ENCODE measurements around the gene HAGHL.
"Not testable (repeated sequence)": the region's sequence is repeated elsewhere in the genome, so short reads cannot be mapped to it uniquely, and the experiment has no call there.

HAGHL gene

DNA sequence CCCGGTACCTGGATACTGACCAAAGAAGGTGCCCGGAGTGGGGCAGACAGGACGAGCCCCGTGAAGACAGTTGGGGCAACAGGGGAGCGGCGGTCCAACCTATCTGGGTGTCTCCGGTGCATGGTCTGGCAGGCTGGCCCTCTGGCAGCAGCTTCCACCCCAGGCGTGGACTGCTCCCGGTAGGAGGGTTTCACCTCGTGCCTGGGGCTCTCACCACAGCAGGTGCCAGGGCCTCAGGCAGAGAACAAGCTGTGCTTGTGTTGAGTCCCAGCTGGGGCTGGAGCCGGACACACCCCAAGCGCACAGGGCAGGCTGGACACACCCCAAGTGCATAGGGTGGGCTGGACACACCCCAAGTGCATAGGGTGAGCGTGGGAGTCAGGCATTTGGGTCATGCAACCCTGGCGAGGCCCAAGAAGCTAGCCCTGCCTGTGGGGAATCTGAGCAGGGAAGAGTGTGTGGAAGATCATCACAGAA lies 19.8 kb upstream of the HAGHL start:
- DNase-seq (ENCODE audit: low read depth) = no peak

DNA sequence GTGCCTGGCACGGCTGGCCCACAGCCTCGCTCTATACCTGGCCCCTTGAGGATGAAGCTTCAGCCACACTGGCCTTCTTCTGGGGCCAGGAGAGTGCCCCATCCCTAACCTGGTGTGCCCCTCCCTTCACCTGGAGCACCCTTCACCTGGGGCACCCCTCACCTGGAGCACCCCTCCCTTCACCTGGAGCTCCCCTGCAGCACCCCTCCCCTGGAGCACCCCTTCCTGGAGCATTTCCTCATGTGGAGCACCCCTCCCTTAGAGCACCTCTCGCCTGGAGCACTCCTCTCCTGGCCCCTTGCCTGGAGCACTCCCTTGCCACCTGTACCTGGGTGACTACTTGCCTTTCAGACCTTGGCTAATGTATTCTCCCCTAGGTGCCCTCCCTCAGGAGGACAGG lies 18.9 kb upstream of the HAGHL start:
- DNase-seq (ENCODE audit: low read depth) = no peak

DNA sequence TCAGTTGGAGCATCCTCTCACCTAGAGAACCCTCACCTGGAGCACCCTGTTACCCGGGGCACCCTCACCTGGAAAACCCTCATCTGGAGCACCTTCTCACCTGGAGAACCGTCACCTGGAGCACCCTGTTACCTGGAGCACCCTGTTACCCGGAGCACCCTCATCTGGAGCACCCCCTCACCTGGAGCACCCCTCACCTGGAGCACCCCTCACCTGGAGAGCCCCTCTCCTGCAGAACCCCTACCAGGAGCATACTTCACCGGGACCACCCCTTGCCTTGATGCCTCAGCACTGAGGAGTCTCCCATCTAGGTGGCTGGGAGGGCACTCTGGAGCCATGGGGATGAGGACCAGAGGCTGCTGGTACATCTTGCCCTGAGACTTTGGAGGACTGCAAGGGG lies 17.9 kb upstream of the HAGHL start:
- DNase-seq (ENCODE audit: low read depth) = no peak

DNA sequence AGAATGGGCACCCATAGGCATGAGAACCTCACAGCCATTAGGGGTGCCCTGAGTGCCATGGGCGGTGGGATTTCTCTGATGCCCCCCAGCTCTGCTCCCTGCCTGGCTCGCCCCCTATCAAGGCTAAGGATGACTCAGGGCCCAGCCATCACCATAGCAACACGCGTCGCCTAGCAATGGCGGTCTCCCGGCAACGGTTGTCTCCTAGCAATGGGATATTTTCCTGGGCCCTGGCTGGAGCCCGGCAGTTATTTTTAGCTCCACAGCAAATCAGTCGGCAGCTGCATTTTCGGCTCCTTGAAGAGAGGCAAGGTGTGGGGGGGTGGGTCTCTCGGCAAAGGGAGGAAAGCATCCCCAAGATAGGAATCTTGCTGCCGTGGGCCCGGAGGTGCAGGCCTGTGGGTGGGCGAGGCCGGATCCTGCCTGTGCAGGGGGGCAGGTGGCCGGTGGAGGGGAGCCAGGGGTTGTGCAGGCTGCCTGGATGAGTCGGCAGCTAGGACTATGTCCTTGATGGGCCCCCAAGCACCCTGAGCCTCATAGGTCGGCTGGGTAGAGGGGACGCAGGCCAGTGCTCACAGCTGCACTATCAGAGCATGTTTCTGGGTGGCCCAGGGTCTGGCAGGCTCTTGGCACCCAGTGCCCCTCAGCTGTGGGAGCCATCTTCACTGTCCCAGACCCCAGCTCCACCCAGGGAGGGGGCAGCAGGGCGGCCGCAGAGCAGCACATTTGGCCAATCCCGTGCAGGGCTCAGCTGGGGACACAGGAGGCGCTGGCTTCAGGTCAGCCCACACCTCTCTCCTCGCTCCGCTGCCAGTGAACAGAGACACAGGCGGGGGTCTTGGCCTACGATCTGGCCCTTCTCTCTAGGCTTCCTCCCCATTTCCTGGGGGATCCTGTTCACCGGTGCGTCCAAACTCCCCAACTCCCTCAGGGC lies 17.1 kb upstream of the HAGHL start:
- no peak for DNase-seq (ENCODE audit: low read depth)

DNA sequence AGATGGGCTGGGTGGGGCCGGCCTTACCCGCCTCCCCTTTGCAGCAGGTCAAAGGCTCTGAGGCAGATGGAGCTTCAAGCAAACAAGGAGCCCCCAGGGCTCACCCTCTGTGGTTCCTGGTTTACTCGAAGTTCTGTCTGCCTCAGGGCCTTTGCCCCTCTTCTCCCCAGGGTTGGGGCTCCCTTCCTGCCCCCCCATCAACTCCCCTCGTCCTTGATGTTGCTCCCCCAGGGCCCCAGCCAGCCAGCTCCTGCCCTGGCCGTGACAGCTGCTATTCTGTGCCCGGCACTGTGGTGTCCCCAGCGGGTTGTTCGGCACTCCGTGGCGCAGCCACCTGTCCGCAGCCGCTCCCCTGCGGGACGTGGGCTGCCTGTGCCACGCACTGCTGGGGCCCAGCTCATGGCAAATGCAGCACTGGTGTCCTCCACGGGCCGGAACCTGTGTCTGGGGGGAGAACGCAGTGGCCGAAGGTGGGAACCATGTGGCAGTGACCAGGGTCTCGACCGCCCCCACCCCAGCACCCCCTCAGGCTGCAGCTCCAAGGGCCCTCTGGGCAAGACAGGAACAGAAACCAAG lies 16.3 kb upstream of the HAGHL start:
- no peak for DNase-seq (ENCODE audit: low read depth)

DNA sequence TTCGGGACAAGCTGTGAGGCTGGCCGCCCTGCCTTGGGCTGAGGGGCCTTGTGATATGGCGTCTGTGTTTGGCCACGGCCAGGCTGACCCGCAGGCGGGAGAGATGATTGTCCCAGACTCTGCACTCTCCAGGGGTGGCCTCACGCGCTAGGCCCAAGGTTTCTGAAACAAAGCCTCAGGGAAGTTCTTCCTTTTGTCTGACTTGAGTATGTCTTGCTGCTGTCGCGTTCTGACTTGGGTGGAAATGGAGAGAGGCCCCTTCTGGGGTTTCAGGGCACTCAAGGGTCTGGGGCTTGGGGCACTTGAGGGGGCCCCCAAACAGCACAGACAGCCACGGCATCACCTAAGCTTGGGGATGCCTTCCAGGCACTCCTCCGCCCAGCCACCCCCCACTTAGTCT lies 15.8 kb upstream of the HAGHL start:
- DNase-seq (ENCODE audit: low read depth) = no peak

DNA sequence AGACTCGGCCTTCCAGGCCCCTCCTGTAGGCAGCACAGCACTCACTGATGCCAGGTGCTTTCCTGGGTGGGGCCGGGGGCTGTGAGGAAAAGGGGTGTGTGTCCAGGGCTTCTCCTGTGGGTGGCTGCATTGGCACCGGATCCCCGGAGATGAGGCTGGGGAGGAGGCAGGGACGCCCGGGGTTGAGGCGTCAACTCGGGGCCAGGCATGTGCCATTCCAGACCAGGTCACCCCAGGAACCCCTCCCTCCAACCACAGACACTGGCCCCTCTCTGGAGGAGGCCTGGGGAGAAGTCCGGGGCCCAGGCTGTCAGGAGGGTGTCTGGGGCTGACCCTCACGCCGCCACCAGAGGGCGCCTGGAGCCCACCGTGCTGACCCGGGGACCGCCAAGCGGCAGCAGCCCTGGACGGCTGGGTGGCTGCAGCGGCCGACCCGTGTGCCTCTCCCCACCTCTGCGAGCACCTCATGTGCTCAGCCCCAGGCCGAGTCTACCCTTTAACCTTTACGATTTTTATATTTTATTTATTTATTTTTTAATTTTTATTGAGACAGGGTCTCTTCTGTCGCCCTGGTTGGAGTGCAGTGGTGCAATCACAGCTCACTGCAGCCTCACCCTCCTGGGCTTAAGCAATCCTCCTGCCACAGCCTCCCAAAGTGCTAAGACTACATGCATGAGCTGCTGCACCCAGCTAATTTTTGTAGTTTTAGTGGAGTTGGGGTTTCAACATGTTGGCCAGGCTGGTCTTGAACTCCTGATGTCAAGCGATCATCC lies 15.2 kb upstream of the HAGHL start:
- DNase-seq (ENCODE audit: low read depth) = peak; percentile 73

DNA sequence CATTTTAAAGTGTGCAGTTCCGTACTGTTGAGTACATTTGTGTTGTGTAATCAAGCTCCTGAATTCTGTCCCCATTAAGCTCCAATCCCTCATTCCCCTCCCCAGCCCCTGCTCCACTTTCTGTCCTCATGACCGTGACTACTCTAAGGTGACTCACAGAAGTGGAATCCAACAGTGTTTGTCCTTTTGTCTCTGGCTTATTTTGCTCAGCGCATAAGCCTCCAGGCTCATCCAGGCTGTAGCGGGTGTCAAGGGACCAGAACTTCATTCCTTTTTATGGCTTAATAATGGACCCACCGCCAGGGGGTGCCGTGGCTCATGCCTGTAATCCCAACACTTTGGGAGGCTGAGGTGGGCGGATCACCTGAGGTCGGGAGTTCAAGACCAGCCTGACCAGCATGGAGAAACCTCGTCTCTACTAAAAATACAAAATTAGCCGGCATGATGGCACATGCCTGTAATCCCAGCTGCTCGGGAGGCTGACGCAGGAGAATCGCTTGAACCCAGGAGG lies 14.1 kb upstream of the HAGHL start:
- not testable (repeated sequence) for DNase-seq (ENCODE audit: low read depth)

DNA sequence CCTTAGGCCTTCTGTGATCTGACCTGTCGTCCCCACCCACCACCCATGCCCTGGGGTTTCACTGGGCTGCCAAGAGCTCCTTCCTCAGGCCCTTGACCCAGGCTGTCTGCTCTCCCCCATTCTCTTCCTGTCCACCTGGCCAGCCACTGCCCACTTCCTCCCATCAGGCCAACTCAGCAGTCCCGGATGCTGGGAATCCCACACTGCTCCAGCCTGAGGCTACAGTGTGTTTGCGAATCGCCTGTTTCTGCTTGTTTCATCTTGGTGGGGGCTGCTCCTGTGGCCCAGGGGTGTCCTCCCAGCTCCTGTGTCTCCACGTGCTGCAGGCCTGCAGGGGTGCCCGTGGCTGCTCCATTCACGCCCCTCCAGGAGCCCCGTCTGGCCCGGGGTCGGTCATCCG lies 12.8 kb upstream of the HAGHL start:
- DNase-seq (ENCODE audit: low read depth) = no peak

DNA sequence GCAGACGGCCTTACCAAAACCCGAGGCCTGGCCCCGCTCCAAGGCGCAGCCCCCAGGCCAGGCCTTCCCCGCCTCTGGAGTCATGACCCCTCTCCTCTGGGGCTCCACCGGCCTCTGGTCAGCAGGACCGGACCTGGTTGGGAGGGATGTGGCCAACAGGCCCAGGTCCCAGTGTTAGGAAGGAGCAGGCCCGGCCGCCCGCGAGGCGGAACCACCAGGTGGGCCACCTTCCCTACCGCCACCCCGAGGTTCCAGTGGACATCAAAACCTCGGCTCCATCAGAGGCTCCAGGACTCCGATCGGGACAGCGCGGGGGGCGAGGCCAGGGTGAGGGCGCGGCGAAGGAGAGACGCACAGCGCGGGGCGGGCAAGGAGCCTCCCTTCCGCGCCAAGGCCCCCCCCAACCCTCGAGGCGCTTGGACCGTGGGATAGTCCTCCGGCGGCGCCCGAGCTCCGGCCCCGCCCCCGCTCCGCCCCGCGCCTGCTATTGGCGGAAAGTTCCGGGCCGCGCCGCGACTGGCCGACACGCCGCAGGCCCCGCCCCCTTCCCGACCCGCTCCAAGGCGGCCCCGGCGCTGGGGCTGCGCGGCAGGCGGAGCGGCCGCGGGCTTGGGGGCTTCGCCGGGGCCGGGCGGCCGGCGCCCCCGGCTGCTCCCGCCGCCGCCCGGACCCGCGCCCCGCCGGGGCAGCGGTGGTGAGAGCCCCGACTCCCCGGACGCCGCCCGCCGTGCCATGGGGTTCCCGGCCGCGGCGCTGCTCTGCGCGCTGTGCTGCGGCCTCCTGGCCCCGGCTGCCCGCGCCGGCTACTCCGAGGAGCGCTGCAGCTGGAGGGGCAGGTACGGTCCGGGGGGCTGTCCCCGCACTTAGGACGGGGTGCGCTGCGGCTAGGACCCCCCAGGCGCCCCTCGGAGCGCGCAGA lies 12.1 kb upstream of the HAGHL start, which contains the start of gene METRN:
Gene METRN (plus strand): TSS at position 561 of the 919 bp plus-strand sequence. CDS start 172 bp downstream, at position 733.
- peak; percentile 86 for DNase-seq (ENCODE audit: low read depth)

DNA sequence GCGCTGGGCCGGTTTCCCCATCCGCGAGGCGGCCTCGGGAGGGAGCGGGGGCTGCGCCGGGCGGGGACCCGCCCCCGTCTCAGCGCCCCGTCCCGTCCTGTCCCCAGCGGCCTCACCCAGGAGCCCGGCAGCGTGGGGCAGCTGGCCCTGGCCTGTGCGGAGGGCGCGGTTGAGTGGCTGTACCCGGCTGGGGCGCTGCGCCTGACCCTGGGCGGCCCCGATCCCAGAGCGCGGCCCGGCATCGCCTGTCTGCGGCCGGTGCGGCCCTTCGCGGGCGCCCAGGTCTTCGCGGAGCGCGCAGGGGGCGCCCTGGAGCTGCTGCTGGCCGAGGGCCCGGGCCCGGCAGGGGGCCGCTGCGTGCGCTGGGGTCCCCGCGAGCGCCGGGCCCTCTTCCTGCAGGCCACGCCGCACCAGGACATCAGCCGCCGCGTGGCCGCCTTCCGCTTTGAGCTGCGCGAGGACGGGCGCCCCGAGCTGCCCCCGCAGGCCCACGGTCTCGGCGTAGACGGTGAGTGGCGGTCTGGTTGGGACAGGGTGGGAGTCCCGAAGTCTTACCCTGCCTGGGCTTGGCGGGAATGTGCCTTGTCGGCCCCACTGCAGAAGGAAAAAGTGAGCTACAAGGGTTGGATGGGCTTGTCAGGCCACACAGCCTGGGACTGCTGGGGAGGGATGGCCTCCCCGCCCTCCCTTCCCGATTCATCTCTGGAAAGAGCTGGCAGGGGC lies 11.3 kb upstream of the HAGHL start:
- DNase-seq (ENCODE audit: low read depth) = no peak

DNA sequence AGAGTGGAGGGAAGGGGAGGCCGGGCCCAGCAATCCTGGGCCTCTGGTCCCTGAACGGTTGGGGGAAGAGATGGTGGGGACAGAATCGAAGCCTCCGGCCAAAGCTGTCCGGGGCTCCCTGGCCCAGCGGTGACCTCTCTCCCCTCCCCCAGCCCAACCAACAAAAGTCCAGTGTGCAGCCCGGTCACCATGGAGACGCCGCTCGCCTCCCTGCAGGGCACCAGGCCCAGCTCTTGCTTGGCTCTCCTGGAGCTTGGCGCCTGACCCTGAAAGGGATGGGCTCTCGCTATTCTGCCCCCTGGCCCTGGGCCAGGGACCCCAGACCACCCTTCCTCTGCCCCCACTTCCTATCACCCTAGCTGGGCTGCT lies 10.7 kb upstream of the HAGHL start:
- DNase-seq (ENCODE audit: low read depth) = no peak

DNA sequence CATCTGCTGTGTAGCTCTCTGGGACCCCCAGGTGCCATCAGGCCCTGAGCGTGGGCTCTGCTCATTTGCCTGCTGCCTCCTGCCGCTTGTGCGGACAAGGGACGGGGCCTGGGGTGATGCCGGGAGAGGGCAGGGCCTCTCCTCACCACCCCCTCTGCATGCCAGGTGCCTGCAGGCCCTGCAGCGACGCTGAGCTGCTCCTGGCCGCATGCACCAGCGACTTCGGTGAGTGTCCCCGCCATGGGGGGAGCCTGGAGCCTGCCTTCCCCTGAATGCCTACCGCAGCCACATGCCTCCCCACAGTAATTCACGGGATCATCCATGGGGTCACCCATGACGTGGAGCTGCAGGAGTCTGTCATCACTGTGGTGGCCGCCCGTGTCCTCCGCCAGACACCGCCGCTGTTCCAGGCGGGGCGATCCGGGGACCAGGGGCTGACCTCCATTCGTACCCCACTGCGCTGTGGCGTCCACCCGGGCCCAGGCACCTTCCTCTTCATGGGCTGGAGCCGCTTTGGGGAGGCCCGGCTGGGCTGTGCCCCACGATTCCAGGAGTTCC lies 10.1 kb upstream of the HAGHL start:
- no peak for DNase-seq (ENCODE audit: low read depth)

DNA sequence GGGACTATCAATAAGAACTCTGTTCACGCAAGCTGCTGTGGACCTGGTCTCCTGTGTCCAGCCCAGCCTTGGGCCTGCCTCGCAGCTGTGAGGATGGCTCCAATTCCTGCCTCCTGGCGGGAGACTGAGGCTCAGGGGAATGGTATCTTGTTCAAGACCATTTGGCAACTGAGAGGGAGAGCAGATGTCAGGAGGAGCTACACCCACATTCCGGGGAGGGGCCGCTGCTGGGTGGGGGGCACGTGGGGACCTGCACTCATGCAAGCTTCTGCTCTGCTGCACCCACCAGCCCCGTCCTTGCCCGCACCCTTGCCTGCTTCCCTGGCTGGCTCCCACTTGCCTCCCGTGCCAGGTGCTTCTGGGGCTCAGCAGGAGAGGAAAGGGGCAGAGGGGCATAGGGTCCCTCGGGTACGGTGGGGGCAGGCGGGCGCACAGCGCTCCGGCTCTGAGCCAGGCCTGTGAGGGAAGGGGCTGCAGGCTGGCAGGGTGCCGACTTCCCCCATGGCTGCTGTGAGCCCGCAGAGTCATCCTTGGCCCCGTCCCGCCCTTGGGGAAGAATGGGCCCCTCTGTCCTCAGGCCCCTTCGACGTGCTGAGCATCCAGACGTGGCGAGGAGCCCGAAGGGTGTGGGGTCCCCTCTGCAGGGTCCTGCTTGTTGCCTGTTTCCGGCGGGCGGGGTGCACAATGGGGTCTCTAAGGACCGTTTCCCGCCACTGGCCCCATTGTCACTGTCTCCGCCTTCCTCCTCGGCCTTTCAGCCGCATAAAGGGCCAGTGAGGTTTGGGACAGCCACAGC lies 9.3 kb upstream of the HAGHL start:
- DNase-seq (ENCODE audit: low read depth) = no peak

DNA sequence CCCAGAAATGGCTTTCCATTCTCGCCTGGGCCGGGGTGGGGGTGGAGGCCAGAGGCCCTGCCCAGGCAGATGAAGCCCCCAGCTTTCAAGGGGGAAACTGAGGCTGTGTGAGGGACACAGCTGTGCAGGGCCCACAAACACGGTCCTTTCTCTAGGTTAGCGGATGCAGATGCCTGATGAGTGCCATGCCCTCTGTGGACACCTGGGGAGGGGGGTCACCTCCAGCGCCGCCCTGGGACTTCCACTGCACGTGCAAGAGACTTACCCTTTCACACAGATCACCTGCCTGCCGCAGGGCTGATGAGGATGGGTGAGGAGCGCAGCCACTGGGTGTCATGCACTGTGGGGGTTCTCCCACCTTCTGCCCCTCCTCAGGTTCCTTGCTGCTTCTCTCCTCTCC lies 8.5 kb upstream of the HAGHL start:
- no peak for DNase-seq (ENCODE audit: low read depth)

DNA sequence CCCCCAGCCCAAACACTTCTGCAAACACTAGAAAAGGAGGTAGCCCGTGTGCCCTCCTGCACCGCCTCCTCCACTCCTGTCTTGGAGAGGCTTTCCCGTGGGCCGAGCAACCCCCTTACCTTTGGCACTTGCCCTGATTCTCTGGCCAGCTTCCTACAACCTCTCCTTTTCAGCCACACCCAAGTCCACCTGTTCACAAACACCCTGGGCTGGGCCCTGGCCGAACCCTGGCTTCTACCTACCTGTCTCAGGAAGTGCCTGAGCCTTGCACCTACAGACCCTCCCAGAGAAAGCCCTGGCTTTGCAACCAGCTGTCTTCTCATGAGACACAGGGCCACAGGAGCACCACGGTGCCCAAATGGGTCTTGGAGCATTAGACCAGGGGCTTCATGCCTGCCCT lies 8.0 kb upstream of the HAGHL start:
- DNase-seq (ENCODE audit: low read depth) = no peak

DNA sequence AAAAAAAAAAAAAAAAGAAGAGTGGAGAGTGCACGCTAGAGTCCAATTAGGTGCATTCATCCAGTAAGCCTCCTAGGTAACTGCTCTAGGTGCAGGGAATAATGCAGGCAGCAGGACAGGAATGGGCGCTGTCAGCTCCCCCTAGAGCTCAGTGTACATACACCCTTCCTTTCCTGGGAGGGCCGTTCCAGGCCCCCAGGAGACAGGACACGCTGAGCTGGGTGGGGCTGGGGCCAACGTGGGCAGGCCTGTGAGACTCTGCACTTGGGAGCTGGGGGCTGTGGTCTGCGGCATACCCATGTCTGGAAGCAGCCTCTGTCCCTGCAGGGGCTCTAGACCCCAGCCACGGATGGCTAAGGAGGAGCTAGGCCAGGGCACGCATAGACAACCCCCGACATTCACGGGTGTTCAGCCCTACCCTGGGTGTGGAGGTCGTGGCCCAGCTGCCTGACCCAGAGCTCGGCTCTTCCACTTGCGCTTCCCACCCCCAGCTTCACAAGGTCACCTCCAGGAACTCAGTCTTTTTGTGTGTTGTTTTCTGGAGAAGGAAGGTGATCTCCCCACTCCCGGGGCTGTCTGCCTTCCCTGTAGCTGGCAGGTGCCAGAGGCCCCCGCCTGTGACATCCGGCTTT lies 7.0 kb upstream of the HAGHL start:
- no peak for DNase-seq (ENCODE audit: low read depth)

DNA sequence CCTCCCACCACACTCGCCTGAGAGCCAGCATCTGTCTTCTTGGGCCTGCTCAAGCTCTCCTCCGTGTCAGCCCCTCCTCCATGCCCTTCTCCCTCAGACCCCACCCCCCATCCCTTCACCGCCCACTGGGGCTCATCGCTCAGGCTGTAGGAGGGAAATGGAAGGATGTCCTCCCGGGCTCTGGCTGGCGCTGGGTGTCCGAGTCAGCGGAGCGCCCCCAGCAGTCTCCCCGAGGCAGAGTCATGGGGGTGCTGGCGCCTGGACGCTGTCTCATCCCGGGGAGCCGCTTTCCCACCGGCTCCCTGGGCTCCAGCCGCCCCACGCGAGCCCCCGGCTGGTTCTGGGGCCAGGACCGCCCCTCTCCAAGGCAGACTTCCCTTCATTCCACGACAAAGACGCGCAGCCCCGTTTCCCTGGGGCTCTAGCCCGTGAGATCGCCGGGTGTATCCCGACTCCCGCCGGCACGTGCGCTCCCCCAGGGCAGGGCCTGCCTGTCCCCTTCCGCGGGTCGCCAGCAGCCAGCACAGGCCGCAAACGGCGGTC lies 6.4 kb upstream of the HAGHL start:
- DNase-seq (ENCODE audit: low read depth) = peak; percentile 38
